Loucy (cell line): Measurements from ENCODE around the gene EFEMP1.

Experiments
- H2AFZ ChIP-seq: fragments of 200-600 bp; sonication (generic); 2 replicates; pipeline ENCODE4 v1.6.0; 2016; ENCODE audit warnings: antibody characterized with exemption, mild to moderate bottlenecking, low read length, moderate library complexity
- H3F3A ChIP-seq: fragments of 200-600 bp; 2 replicates; pipeline ENCODE4 v1.6.0; 2016; ENCODE audit warnings: antibody characterized with exemption, low read depth, mild to moderate bottlenecking
- H3K27me3 ChIP-seq: fragments of 200-600 bp; sonication (generic); 2 replicates; pipeline ENCODE4 v1.6.1; 2014; ENCODE audit warnings: low read length, mild to moderate bottlenecking; ENCODE audit not compliant: insufficient read depth, poor library complexity, severe bottlenecking
- H3K36me3 ChIP-seq: fragments of 200-600 bp; sonication (generic); 2 replicates; pipeline ENCODE4 v1.6.1; 2016; ENCODE audit warnings: low read length; ENCODE audit not compliant: insufficient read depth
- H3K4me1 ChIP-seq: fragments of 200-600 bp; sonication (generic); 2 replicates; pipeline ENCODE4 v1.5.1; 2014; ENCODE audit warnings: low read length, mild to moderate bottlenecking; ENCODE audit not compliant: insufficient read depth, poor library complexity, severe bottlenecking
- H3K4me2 ChIP-seq: fragments of 200-600 bp; sonication (generic); 2 replicates; pipeline ENCODE4 v1.6.0; 2014; ENCODE audit warnings: antibody characterized with exemption, low read length, low read depth, mild to moderate bottlenecking; ENCODE audit not compliant: poor library complexity, severe bottlenecking
- H3K4me3 ChIP-seq: fragments of 200-600 bp; sonication (generic); 2 replicates; pipeline ENCODE4 v1.5.1; 2014; ENCODE audit warnings: low read length, mild to moderate bottlenecking, mixed read lengths; ENCODE audit not compliant: poor library complexity, severe bottlenecking
- H3K79me2 ChIP-seq: fragments of 200-600 bp; sonication (generic); 2 replicates; pipeline ENCODE4 v1.6.1; 2014; ENCODE audit warnings: low read length; ENCODE audit not compliant: insufficient read depth
- H3K9ac ChIP-seq: fragments of 200-600 bp; sonication (generic); 2 replicates; pipeline ENCODE4 v1.6.0; 2014; ENCODE audit warnings: mild to moderate bottlenecking, low read depth, low read length, moderate library complexity; ENCODE audit not compliant: poor library complexity, severe bottlenecking
- H3K9me2 ChIP-seq: fragments of 200-600 bp; sonication (generic); replicated peaks from 2 replicates; pipeline ENCODE4 v1.6.1; 2016; ENCODE audit warnings: low read depth, low read length, mixed read lengths
- H3K9me3 ChIP-seq: fragments of 200-600 bp; sonication (generic); 2 replicates; pipeline ENCODE4 v1.6.1; 2014; ENCODE audit warnings: mild to moderate bottlenecking, antibody characterized with exemption, low read length, low read depth; ENCODE audit not compliant: insufficient read depth
- H4K20me1 ChIP-seq: fragments of 200-600 bp; sonication (generic); 2 replicates; pipeline ENCODE4 v1.6.0; 2014; ENCODE audit warnings: antibody characterized with exemption, low read length, mild to moderate bottlenecking; ENCODE audit not compliant: insufficient read depth, poor library complexity, severe bottlenecking
- CTCF ChIP-seq: fragments of 200-600 bp; sonication (generic); conservative IDR thresholded peaks from 2 replicates; pipeline ENCODE4 v1.5.1; 2014; ENCODE audit warnings: mild to moderate bottlenecking, antibody characterized with exemption, low read length
- EZH2phosphoT487 ChIP-seq: fragments of 200-600 bp; IDR thresholded peaks from 2 replicates; pipeline ENCODE4 v1.6.1; 2018; ENCODE audit warnings: antibody characterized with exemption, mild to moderate bottlenecking, moderate library complexity, borderline replicate concordance

Gene EFEMP1

GRCh38 chr2:55885127-55885943 is 38.2 kb downstream of the EFEMP1 start:
- H3K4me1 ChIP-seq = peaks cover 14% of the 10 kb centered on the region
- no peak overlapping the region for H3K4me3 ChIP-seq
- no peak overlapping the region for H3K9ac ChIP-seq
- H3K4me2 ChIP-seq = no peak overlapping the region
- no peaks in the 10 kb centered on the region for H3K36me3 ChIP-seq
- H3F3A ChIP-seq = no peaks in the 10 kb centered on the region
- H3K79me2 ChIP-seq = no peaks in the 10 kb centered on the region
- H3K9me3 ChIP-seq = no peaks in the 10 kb centered on the region
- no peaks in the 10 kb centered on the region for H3K27me3 ChIP-seq
- no peak overlapping the region for H2AFZ ChIP-seq
- H4K20me1 ChIP-seq = no peaks in the 10 kb centered on the region
- no peak for TF ChIP-seq CTCF
- no peak for TF ChIP-seq EZH2phosphoT487
- no peaks in the 10 kb centered on the region for H3K9me2 ChIP-seq

- H3K4me2 ChIP-seq = peak overlapping the region; percentile 54
- H2AFZ ChIP-seq = peak overlapping the region; percentile 58; the same call in 1 of the 2 replicates
- no peak overlapping the region for H3K4me3 ChIP-seq
- H3K79me2 ChIP-seq = no peaks in the 10 kb centered on the region
- H3K9me2 ChIP-seq = no peaks in the 10 kb centered on the region
- no peaks in the 10 kb centered on the region for H3K9me3 ChIP-seq
- H3K36me3 ChIP-seq = no peaks in the 10 kb centered on the region
- H3K9ac ChIP-seq = no peak overlapping the region
- H3F3A ChIP-seq = no peaks in the 10 kb centered on the region
- peaks cover 14% of the 10 kb centered on the region for H3K4me1 ChIP-seq
- H4K20me1 ChIP-seq = no peaks in the 10 kb centered on the region
- H3K27me3 ChIP-seq = no peaks in the 10 kb centered on the region
- TF ChIP-seq EZH2phosphoT487 (no peak), CTCF (no peak)
Observed at GRCh38 chr2:55883829-55884228, 39.8 kb downstream of the EFEMP1 start.

GRCh38 chr2:55883357-55883756 is 40.2 kb downstream of the EFEMP1 start:
- Histone ChIP-seq H3K4me1 (peaks cover 14% of the 10 kb centered on the region), H3K9ac (no peak overlapping the region)

More at GRCh38 chr2:55883357-55883756, 40.2 kb downstream of the EFEMP1 start:
- H3K9me2 ChIP-seq = no peaks in the 10 kb centered on the region
- no peaks in the 10 kb centered on the region for H3K36me3 ChIP-seq
- H3K9me3 ChIP-seq = no peaks in the 10 kb centered on the region
- H4K20me1 ChIP-seq = no peaks in the 10 kb centered on the region
- peak overlapping the region; percentile 54 for H3K4me2 ChIP-seq
- H3K27me3 ChIP-seq = no peaks in the 10 kb centered on the region
- H3K4me3 ChIP-seq = no peak overlapping the region
- peak overlapping the region; percentile 58; the same call in 1 of the 2 replicates for H2AFZ ChIP-seq
- H3K79me2 ChIP-seq = no peaks in the 10 kb centered on the region
- TF ChIP-seq CTCF = no peak
- no peak for TF ChIP-seq EZH2phosphoT487
- H3F3A ChIP-seq = no peaks in the 10 kb centered on the region
